ENCODE measurements around the gene ZFAND5. TPM values are rescaled to one million over a fixed set of nuclear protein-coding genes. Genes with fewer than 3 reads are reported as not detected.

Gene ZFAND5
- total RNA-seq, 1 donor from 2014 or later: 157 TPM

DNA sequence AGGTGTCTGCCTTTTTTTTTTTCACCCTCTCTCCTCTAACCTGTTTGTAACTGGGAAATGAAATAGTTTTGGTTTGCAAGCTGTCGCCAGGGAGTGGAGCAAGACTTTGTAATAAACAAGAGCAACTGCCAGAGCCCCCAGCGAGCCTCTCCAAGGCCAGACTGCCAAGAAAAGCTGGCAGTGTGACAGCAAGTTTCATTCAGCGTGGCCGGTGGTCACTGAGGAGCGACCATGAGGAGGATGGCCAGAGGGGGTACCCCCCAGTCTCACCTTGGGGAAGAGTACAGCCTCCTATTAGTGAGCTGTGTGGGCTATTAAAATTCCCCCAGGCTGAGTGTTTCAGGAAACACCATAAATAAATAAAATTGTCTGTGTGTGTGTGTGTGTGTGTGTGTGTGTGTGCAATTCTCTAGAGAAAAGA is 49.9 kb downstream of the ZFAND5 start:
- Mint-ChIP-seq H3K27me3 (ENCODE audit: low read depth) (peaks cover 2% of the 10 kb centered on the region), H3K27ac (ENCODE audit: unreplicated experiment) (no peak overlapping the region), H3K4me3 (ENCODE audit: unreplicated experiment) (no peak overlapping the region), H3K9me3 (ENCODE audit: low read depth) (peaks cover 3% of the 10 kb centered on the region), H3K36me3 (ENCODE audit: low read depth) (peaks cover 3% of the 10 kb centered on the region), H3K4me1 (ENCODE audit: low read depth) (peaks cover 21% of the 10 kb centered on the region)
- TF ChIP-seq, protein P1, sequence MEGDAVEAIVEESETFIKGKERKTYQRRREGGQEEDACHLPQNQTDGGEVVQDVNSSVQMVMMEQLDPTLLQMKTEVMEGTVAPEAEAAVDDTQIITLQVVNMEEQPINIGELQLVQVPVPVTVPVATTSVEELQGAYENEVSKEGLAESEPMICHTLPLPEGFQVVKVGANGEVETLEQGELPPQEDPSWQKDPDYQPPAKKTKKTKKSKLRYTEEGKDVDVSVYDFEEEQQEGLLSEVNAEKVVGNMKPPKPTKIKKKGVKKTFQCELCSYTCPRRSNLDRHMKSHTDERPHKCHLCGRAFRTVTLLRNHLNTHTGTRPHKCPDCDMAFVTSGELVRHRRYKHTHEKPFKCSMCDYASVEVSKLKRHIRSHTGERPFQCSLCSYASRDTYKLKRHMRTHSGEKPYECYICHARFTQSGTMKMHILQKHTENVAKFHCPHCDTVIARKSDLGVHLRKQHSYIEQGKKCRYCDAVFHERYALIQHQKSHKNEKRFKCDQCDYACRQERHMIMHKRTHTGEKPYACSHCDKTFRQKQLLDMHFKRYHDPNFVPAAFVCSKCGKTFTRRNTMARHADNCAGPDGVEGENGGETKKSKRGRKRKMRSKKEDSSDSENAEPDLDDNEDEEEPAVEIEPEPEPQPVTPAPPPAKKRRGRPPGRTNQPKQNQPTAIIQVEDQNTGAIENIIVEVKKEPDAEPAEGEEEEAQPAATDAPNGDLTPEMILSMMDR (IDR thresholded peaks at IDR 0.05): no peak
- no peak for DNase-seq (ENCODE audit: low spot score)

DNA sequence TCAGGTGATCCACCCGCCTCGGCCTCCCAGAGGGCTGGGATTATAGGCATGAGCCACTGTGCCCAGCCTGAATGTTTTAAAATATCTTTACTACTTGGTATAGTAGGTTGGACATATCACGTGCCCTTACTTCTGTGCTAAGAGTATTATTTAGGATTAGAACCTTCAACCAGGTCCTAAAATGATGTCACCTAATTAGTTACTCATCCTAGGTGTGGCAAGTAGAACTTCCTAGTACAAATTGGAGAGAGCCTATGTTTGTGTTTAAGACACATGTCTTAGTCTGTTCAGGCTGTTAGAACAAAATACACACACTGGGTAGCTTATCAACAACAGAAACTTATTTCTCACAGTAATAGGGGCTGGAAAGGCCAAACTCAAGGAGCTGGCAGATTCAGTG is 51.5 kb downstream of the ZFAND5 start:
- Mint-ChIP-seq H3K27ac (ENCODE audit: unreplicated experiment) (no peak overlapping the region), H3K9me3 (ENCODE audit: low read depth) (peaks cover 3% of the 10 kb centered on the region), H3K4me3 (ENCODE audit: unreplicated experiment) (no peak overlapping the region), H3K27me3 (ENCODE audit: low read depth) (peaks cover 2% of the 10 kb centered on the region), H3K36me3 (ENCODE audit: low read depth) (peaks cover 3% of the 10 kb centered on the region), H3K4me1 (ENCODE audit: low read depth) (peaks cover 21% of the 10 kb centered on the region)
- TF ChIP-seq, protein P1 (IDR thresholded peaks at IDR 0.05): no peak
- no peak for DNase-seq (ENCODE audit: low spot score)

DNA sequence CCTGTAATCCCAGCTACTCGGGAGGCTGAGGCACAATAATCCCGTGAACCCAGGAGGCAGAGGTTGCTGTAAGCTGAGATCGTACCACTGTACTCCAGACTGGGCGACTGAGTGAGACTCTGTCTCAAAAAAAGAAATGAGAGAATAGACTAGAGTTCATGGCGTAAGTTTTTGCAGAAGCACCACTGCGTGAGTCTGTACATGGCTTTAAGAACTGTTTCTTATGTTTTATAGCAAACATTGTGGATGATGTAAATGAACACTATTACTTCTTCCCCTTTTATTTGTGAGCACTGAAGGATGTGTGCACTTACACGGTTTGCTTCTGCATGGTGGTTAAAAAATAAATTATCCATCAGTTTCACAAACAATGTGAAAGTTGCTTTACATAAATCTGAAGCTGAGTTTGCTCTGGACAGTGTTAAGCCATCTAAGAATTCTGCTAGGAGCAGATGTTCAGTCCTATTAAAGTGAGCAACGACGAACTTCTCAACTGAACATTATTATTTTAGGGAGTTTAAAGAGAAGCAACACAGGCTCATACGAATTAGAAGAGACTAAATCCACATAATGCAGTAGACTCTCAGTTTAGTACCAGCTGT is 52.5 kb downstream of the ZFAND5 start:
- Mint-ChIP-seq H3K4me3 (ENCODE audit: unreplicated experiment) (no peak overlapping the region), H3K27ac (ENCODE audit: unreplicated experiment) (no peak overlapping the region), H3K27me3 (ENCODE audit: low read depth) (no peaks in the 10 kb centered on the region), H3K9me3 (ENCODE audit: low read depth) (no peaks in the 10 kb centered on the region), H3K4me1 (ENCODE audit: low read depth) (peaks cover 21% of the 10 kb centered on the region), H3K36me3 (ENCODE audit: low read depth) (no peaks in the 10 kb centered on the region)
- TF ChIP-seq, protein P1 (IDR thresholded peaks at IDR 0.05): no peak
- no peak for DNase-seq (ENCODE audit: low spot score)

DNA sequence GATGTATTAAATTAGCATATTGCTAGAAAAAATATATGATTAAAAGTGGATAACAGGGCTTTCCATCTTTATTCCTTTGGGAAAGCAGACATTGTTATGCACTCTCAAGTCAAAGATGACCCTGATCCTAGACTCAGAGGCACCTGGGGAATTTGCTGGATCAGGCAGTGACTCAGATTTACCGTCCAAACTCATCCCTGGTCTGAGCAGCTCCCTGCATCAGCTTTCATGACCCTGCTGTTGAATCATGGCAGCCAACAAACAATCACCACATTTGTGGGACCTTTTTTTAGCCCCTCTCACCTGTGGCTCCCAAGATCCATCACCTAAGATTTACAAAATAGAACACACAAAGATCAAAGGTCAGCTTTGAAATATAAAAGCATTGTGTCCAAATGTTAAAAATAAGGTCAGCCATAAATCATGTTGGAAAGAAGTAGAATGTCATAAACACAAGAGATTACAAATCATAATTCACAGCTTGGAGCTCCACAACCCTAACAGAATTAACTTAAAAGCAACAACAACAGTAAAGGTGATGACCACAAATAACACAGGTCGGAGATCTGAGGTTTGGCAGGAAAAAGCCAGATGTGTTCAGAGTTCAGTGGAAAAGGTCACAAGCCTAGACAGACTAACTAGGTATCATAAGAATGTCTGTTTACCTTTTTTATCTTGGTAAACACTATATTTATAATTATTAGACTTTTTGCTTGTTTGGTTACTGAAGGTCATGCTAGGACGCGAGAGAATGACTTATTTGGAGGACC is 55.5 kb downstream of the ZFAND5 start:
- TF ChIP-seq, protein P1 (IDR thresholded peaks at IDR 0.05): no peak
- H3K4me3 Mint-ChIP-seq (ENCODE audit: unreplicated experiment): no peak overlapping the region
- H3K36me3 Mint-ChIP-seq (ENCODE audit: low read depth): no peaks in the 10 kb centered on the region
- H3K4me1 Mint-ChIP-seq (ENCODE audit: low read depth): peaks cover 1% of the 10 kb centered on the region
- H3K27ac Mint-ChIP-seq (ENCODE audit: unreplicated experiment): no peak overlapping the region
- no peak for DNase-seq (ENCODE audit: low spot score)
- H3K9me3 Mint-ChIP-seq (ENCODE audit: low read depth): no peaks in the 10 kb centered on the region
- H3K27me3 Mint-ChIP-seq (ENCODE audit: low read depth): no peaks in the 10 kb centered on the region

DNA sequence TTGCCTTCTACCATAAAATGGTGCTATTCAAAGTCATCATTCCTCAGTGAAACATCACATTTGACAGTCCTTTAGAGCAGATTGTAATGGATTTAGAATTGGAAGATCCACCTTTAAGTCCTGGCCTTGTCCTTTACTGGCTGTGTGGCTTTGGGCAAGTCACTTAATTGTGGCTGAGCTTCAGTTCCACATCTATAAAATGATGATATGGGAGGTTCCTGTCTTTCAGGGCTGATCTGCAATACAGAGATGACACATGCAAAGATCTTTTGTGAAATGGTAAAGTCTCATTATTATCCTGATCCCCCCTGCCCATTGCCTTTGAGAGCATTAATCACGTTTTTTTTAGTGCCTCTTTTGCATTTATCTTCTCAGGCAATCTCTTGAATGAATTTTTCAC is 58.2 kb downstream of the ZFAND5 start:
- no peaks in the 10 kb centered on the region for H3K27me3 Mint-ChIP-seq (ENCODE audit: low read depth)
- no peaks in the 10 kb centered on the region for H3K4me1 Mint-ChIP-seq (ENCODE audit: low read depth)
- no peaks in the 10 kb centered on the region for H3K9me3 Mint-ChIP-seq (ENCODE audit: low read depth)
- no peak overlapping the region for H3K27ac Mint-ChIP-seq (ENCODE audit: unreplicated experiment)
- H3K4me3 Mint-ChIP-seq (ENCODE audit: unreplicated experiment): no peak overlapping the region
- no peaks in the 10 kb centered on the region for H3K36me3 Mint-ChIP-seq (ENCODE audit: low read depth)
- TF ChIP-seq, protein P1 (IDR thresholded peaks at IDR 0.05): no peak
- DNase-seq (ENCODE audit: low spot score): no peak
